Daoy (cell line): ENCODE data around the gene MMS19. TPM values are rescaled to one million over a fixed set of nuclear protein-coding genes. Genes with fewer than 3 reads are reported as not detected.

Source experiments
- DNase-seq: peaks from one replicate; pipeline ENCODE4 v3.0.0-alpha.2; 2015; ENCODE audit warnings: low read depth
- total RNA-seq: library from RNA; depleted of rRNA; stranded (reverse); fragments of >200 nt; shearing (Covaris generic); gene quantifications from 2 replicates; pipeline ENCODE4 v1.2.3, GENCODE V29; 2014

MMS19 gene
- total RNA-seq, 1 experiment from 2014 or later, result 70.5 TPM

DNA sequence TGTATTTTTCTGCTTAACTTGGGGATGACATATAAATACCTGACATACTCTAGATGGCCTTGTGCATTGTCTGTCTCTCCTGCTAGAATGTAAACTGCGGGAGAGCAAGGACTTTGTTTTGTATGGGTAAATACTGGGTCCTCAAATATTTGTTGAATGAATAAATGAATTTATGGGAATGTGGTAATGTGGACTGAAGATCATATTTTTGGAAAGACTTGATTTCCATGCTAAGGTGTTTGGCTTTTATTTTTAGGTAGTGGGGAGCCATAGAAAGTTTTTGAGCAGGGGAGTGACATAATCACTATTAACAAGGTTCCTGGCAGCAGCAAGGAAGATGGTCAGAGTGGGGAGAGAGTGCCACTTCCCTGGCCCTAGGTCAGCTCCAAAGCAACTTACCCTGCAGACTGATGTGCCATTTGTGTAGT, 27.5 kb upstream of the MMS19 start:
- DNase-seq, result no peak

- no peak for DNase-seq
Observed at GRCh38 chr10:97525086-97525485, 26.9 kb upstream of the MMS19 start.

GRCh38 chr10:97522937-97523336, 24.7 kb upstream of the MMS19 start:
- no peak for DNase-seq

DNA sequence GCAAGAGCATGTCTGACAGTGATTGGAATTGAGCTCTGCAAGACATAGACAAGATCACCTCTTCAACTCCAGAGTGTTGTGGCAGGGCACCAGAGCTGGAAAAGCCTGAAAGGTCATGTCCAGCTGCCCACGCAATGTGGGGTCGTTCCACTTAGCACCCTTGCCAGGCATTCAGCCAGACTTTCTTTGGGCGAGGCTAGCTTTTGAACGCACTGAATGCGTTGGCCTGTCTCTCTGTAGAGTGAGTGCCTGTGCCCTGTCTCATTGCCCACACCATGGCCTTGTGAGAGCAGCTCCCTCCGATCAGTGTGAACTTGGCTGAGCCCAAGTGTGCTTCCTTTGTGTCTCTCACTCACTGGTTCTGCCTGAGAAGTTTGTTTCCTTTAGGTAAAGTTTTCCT, 23.8 kb upstream of the MMS19 start:
- DNase-seq, result no peak

- DNase-seq, result no peak
Observed at GRCh38 chr10:97520978-97521761, 22.9 kb upstream of the MMS19 start.

GRCh38 chr10:97520520-97520919, 22.3 kb upstream of the MMS19 start:
- no peak for DNase-seq

GRCh38 chr10:97519342-97519741, 21.1 kb upstream of the MMS19 start:
- DNase-seq, result no peak

- peak; percentile 28 for DNase-seq
Observed at GRCh38 chr10:97518301-97519043, 20.2 kb upstream of the MMS19 start.

GRCh38 chr10:97517778-97518300, 19.6 kb upstream of the MMS19 start:
- no peak for DNase-seq

- no peak for DNase-seq
Observed at GRCh38 chr10:97517096-97517750, 19.0 kb upstream of the MMS19 start.

- no peak for DNase-seq
Observed at GRCh38 chr10:97515271-97515978, 17.2 kb upstream of the MMS19 start.

GRCh38 chr10:97514344-97514743, 16.1 kb upstream of the MMS19 start:
- no peak for DNase-seq

GRCh38 chr10:97512993-97513392, 14.8 kb upstream of the MMS19 start:
- no peak for DNase-seq

DNA sequence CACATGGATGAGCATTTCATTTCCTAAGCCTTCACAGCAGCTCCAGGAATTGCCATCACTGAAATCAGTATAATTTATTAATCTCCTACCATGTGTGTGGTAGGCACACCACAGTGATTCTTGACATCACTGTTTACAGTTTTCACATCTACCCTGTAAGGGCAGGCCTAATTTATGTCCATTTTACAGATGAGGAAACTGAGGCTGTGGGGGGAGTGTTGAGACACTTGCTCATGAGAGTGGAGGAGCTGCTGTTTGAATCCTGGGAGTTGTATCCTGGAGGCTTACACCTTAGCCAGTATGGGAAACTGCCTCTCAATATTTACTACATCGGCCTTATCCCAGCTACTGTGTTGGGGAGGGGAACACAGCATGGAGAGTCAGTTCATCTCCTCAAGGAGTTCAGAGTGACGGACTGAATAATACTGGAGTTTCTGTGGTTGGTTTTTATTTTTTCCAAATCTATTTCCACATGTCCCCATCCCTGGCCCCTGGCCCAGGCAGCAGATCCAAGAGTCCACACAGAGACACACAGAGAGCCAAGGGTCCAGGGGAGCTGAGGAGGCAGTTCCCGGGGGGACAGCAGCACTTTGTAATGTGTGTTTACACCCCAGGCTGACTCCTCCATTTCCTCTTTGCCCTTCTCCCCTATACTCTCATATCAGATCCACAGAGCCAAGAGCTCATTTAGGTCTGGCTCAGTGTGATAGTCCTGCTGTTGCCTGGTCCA, 13.7 kb upstream of the MMS19 start:
- DNase-seq, result no peak

DNA sequence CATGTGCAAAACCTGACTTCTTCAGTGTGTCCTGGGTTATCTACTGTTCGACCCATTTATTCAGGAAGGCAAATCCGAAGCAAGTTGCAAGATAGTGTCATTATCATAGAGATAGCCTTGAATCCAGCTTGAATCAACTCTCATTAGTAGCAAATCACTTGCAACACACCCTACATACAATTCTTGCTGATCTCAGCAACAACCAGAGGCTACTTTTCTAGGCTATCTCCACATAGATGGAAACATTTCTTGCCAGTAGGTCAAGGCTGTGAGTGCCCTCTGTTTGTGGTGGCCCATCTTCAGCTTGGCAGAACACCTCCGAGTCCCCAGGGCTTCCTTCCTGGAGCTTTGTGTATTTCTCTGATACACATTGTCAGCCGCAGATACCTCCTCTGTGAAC, 12.5 kb upstream of the MMS19 start:
- no peak for DNase-seq

DNA sequence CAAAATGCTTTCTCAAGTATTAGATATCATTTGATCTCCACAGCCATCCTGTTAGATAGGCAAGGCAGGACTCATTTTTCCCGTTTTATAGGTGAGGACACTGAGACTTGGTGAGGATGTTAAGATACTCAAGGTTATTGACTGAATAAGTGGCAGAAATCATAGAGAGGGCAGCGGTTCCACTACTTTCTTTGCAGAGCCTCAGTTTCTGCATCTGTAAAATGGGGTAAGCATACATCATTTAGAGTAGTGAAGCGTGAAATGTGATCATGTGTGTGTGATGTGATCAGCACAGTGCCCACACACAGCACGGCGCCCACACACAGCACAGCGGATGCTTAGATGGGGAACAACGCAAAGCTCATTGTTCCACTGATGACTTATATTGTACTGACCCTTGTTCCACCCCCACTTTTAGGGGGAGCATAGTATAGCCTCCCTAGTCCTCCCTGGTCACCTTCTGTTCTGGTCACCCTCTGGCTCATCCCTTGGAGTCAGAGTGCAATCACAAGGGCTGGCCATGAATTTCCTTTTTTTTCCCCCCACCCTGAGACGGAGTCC, 11.0 kb upstream of the MMS19 start:
- DNase-seq, result no peak

DNA sequence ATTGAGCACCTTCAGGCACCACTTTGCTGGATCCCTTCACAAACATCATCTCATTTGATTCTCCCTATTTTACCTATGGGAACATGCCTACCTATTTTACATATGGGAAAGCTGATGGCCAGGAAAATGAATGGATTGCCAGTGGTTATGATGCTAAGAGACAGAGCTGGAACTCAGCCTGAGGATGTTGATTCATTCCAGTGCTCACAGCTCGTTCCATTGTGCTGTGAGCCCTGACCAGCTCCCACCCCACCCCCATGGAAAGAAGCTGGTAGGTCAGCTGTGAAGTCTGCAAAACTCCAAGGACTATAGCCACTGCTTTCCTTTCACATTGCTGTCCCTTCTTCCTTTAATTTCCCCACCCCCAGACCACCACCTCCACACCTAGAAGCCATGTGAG, 10.1 kb upstream of the MMS19 start:
- DNase-seq, result no peak

DNA sequence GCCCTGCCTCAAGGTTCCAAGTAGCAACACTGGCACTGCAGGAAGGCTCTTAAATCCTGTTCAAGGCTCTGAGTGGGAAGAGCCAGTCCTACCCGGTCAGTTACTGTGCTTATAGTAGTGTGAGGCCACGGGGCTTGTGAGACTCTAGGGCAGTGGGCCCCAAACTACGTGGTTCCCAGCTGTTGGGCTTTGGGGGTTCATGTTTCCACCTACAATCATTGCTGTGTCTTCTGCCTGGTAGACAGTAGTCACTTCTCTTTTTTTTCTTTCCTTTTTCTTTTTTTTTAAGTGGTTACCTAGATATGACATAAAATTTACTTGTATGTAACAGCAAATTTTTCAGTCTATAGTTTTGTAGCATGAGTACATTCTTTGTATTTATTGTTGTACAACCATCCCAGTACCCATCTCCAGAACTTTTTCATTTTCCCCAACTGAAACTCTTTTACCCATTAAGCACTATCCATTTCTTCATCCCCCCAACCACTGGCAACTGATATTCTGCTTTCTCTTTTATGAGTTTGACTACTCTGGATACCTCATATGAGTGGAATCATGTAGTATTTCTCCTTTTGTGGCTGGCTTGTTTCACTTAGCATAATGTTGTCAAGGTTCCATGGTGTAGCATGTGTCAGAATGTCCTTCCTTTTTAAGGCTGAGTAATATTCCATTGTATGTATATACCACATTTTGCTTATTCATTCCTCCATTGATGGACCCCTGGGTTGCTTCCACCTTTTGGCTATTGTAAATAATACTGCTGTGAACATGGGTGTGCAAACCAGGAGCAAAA, 8.2 kb upstream of the MMS19 start:
- no peak for DNase-seq

DNA sequence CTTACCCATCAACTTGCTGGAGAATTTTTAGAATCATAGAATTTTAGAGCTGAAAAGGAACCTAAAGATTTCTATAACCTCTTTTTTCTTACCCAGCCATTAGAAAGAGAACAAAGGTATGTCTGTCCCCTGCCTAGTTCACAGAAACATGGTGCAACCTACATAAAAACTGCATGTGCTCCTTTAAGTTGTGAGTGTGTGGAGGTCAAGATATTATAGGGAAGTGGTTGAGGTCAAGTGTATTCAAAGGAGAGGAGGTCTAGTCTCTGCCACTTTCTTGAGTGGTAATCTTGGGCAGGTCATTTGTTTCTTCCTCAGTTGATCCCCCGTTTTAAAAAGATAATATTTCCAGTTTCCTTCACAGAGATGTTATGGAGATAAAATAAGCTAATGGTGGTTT, 6.9 kb upstream of the MMS19 start:
- DNase-seq, result no peak

GRCh38 chr10:97503406-97503805, 5.2 kb upstream of the MMS19 start:
- DNase-seq, result no peak
